GM13977 (cell line): ENCODE measurements around the gene HVCN1.

Experiments
- DNase-seq: peaks from one replicate; pipeline ENCODE4 v3.0.0; 2012; ENCODE audit warnings: low spot score
- in situ Hi-C: fragments of 300-500 bp; cut with MboI; formaldehyde crosslinking; loops from one replicate; pipeline ENCODE4 v1.12.0; 2022; ENCODE audit warnings: low sequenced_read_pairs, low pct_unique_long_range_greater_than_20kb, mixed read lengths, inconsistent platforms; ENCODE audit not compliant: unreplicated experiment
- TF ChIP-seq, protein P1 (sequence below): IDR thresholded peaks from 2 replicates; pipeline ENCODE4 v1.5.1; 2012; ENCODE audit warnings: mild to moderate bottlenecking, control low read depth; ENCODE audit not compliant: insufficient read depth; ENCODE audit errors: extremely low read depth, missing control alignments

HVCN1 gene

DNA sequence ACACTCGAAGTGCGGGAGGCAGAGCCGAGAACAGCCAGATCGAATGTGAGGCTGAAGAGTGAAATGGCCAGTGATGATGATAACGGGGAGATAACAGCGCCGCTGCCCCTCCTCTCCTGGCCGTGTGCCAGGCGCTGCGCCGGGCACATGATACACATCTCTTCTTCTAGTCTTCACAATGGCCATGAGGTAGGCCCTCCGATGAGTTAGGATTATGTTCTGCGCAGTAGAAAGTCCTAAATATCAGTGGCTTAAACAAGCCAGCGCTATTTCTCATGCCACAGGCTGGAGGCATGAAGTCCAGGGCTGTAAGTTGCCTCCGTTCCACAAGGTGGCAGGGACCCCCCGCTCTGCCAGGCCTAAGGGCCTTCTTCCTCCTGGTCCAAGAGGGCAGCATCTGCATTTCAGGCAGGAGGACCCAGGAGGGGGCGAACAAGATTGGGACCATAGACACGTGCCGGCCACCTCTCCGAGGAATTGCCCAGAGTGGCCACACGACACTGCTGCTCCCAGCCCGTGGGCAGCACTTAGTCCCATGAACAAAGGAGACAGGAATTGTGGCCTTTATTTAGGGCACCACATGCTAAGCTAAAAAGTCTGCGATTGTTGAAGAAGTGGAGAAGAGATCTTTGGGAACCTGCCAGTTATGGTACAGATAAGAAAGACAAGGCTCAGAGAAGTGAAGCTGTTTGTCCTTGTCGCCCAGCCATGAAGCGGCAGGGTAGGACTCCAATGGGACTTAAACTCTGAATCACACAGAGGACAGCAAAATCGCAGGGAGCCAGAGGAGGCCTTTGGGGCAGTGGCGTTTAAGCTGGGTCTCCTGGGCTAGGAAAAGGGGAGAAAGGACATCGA lies 10.9 kb upstream of the HVCN1 start:
- TF ChIP-seq, protein P1, sequence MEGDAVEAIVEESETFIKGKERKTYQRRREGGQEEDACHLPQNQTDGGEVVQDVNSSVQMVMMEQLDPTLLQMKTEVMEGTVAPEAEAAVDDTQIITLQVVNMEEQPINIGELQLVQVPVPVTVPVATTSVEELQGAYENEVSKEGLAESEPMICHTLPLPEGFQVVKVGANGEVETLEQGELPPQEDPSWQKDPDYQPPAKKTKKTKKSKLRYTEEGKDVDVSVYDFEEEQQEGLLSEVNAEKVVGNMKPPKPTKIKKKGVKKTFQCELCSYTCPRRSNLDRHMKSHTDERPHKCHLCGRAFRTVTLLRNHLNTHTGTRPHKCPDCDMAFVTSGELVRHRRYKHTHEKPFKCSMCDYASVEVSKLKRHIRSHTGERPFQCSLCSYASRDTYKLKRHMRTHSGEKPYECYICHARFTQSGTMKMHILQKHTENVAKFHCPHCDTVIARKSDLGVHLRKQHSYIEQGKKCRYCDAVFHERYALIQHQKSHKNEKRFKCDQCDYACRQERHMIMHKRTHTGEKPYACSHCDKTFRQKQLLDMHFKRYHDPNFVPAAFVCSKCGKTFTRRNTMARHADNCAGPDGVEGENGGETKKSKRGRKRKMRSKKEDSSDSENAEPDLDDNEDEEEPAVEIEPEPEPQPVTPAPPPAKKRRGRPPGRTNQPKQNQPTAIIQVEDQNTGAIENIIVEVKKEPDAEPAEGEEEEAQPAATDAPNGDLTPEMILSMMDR = no peak
- in situ Hi-C loops = no loop called here
- DNase-seq = no peak

DNA sequence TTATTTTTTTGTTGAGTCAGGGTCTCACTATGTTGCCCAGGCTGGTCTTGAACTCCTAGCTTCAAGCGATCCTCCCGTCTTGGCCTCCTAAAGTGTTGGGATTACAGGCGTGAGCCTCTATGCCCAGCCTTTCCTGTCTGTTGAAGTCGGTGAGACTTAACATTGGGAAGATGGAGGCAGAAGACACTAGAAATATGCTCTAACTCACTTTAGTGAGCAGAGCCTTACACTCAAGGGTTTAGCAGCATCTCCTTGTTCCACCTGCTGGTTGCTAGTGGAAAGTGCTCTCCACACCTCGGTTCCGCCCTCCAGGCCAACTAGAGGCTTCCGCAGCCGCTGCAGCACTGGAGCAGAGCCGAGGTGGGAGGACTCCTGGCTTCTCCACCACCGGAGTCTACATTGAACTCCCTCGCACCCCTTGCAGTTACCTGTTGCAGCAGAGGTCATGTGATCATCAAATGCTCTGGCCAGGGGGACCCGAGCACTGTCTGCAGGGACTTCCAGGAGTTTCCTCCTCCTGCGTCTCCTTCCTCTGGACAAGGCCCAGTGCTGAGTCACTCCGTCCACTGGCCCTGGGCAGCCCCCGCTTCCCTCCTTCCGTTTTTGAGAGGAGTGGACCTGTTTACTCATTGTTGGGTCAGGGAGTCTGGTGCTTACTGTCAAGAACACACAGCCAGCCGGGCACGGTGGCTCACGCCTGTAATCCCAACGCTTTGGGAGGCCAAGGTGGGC lies 9.4 kb upstream of the HVCN1 start:
- in situ Hi-C loops = no loop called here
- TF ChIP-seq, protein P1 = peak; percentile 88
- DNase-seq = peak; percentile 82

DNA sequence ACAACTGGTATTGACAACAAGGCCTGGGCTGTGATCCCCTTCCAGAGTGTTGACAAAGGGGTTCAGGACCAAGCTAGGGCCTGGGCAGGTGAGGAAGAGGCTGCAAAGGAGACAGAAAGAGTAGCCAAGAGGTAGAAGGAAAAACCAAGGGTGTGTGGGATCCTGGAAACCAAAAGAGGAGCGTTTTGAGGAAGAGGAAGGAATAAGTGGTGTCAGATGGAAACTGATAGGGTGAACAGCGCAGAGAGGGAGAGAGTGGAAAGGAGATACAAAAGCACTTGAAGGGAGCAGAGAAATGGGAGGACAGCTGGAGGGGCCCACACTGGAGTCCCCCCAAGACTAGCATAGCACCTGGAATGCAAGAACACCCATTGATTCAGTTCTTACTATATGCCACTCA lies 8.3 kb upstream of the HVCN1 start:
- TF ChIP-seq, protein P1 = no peak
- in situ Hi-C loops = no loop called here
- no peak for DNase-seq

DNA sequence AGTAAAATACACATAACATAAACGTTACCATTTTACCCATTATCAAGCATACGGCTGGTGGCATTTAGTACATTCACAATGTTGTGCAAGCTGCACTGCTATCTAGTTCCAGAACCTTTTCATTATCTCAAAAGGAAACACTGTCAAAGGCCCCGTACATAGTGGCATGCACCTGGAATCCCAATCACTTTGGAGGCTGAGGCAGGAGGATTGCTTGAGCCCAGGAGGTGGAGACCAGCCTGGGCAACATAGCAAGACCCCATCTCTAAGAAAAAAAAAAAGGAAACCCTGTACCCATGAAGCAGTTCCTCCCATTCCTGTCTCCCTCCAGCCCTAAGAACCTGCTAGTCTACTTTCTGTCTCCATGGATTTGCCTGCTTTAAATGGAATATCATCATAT lies 7.4 kb upstream of the HVCN1 start:
- in situ Hi-C loops = no loop called here
- no peak for DNase-seq
- TF ChIP-seq, protein P1 = no peak

DNA sequence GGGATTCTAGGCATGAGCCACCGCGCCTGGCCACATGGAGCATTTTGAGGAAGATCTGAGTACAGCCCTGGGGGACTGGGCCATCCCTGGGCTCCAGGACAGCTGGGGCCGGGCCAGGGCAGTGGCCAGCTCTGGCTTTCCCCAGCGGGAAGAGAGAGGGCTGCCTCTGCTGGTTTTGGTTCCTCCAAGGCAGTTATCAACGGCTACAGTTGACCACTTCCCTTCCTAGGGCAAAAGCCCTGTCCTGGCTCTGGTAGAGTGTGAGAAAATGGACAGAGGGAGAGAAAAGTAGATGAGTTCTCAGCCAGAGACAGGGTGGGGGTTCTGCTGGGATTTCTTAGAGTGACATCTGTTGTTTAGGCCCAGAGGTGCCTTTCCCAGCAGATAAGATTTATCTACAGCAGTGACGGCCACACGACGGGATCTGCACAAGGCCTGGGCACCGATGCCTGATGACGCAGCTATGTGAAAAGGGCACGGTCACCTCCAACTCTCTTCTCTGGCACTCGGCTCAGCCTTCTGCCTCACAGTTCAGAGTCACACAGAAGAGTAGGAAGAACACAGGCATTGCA lies 5.5 kb upstream of the HVCN1 start:
- in situ Hi-C loops = no loop called here
- TF ChIP-seq, protein P1 = no peak
- no peak for DNase-seq

DNA sequence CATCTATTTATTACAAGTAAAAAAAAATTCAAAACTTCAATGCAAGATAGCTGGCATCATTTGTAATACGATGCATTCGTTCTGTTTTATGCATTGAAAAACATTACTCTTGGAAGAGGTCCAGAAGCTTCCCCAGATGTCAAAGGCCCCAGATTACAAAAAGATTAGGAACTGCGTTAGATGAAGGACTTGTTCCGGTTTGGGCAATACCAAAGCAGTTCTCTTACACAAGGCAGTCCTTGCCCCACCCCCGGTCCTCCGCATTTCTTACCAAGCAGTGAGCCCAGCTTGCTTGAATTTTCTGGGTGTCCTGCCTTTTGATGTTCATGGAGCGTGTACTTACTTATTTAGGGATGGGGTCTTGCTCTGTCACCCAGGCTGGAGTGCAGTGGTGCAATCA lies 4.8 kb upstream of the HVCN1 start:
- in situ Hi-C loops = no loop called here
- TF ChIP-seq, protein P1 = no peak
- DNase-seq = no peak
